AG10803 (cell line): ENCODE data around the gene NFYA.

Source experiments
- DNase-seq: peaks from one replicate; pipeline ENCODE4 v3.0.0; 2010; ENCODE audit warnings: low read depth
- H3K4me3 ChIP-seq: 2 replicates; pipeline ENCODE4 v1.5.1; 2011; ENCODE audit warnings: mild to moderate bottlenecking, low read length, control low read depth
- CTCF ChIP-seq: conservative IDR thresholded peaks from 2 replicates; pipeline ENCODE4 v1.5.1; 2011; ENCODE audit warnings: mild to moderate bottlenecking, low read length, control low read depth, inconsistent platforms

NFYA gene

GRCh38 chr6:41053041-41053440 lies 19.7 kb upstream of the NFYA start, which contains the start of gene APOBEC2:
APOBEC2 (plus strand) TSS chr6:41053202; CDS start chr6:41053348, 146 bp downstream.
- no peak within 1 kb of the TSS for H3K4me3 ChIP-seq
- no peak for TF ChIP-seq CTCF
- no peak for DNase-seq

GRCh38 chr6:41054511-41054910 lies 18.3 kb upstream of the NFYA start:
- TF ChIP-seq CTCF = no peak
- no peak for DNase-seq
- no peak overlapping the region for H3K4me3 ChIP-seq

GRCh38 chr6:41055149-41055548 lies 17.6 kb upstream of the NFYA start:
- DNase-seq = no peak
- TF ChIP-seq CTCF = no peak
- H3K4me3 ChIP-seq = no peak overlapping the region

GRCh38 chr6:41056768-41057490 lies 15.8 kb upstream of the NFYA start:
- H3K4me3 ChIP-seq = no peak overlapping the region
- no peak for DNase-seq
- no peak for TF ChIP-seq CTCF

- no peak overlapping the region for H3K4me3 ChIP-seq
- DNase-seq = no peak
- TF ChIP-seq CTCF = no peak
Observed at GRCh38 chr6:41058783-41059181, 14.0 kb upstream of the NFYA start.

- no peak for TF ChIP-seq CTCF
- DNase-seq = peak; percentile 61
- H3K4me3 ChIP-seq = no peak overlapping the region
Observed at GRCh38 chr6:41059556-41059955, 13.2 kb upstream of the NFYA start.

GRCh38 chr6:41061196-41061726 lies 11.5 kb upstream of the NFYA start:
- no peak overlapping the region for H3K4me3 ChIP-seq
- TF ChIP-seq CTCF = no peak
- DNase-seq = no peak
